ENCODE data around the gene TTC7B.

DNA sequence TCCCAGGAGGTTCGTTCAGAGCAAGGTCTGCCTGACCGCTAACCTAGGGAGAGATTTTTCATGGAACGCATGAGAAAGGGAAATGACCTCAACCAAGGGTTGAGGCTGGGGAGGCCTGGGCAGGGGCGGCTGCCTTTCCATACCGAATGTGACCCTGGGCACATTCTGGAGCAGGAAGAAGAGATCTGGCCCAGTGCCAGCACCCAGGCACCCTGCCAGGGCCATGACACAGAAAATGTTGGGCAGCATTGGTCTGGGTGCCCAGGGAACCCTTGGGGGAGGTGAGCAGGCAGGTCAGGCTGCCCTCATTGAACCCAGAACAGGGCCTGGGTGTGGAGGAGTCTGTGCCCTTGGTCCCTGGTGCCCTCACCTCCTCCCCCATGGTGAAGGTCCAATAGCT lies 312.6 kb downstream of the TTC7B start:
- no peak for TF ChIP-seq EZH2 (IDR thresholded peaks at IDR 0.05; ENCODE audit: borderline replicate concordance, insufficient read depth, low read length, poor library complexity, severe bottlenecking)
- no peak for TF ChIP-seq CTCF (IDR thresholded peaks at IDR 0.05; ENCODE audit: poor library complexity, severe bottlenecking)
